GM18505 (cell line): Measurements from ENCODE around the gene NTN1.
"Not testable (repeated sequence)": the region's sequence is repeated elsewhere in the genome, so short reads cannot be mapped to it uniquely, and the experiment has no call there.

Source experiments
- ATAC-seq: cut with Tn5 transposase; IDR thresholded peaks from one replicate; pipeline ENCODE4 v1.9.1; 2021; ENCODE audit not compliant: unreplicated experiment
- POLR2A ChIP-seq: IDR thresholded peaks from 4 replicates; pipeline ENCODE4 v1.6.1; 2011; ENCODE audit warnings: borderline replicate concordance; ENCODE audit not compliant: insufficient read depth, insufficient read length; ENCODE audit errors: extremely low read depth

Gene NTN1

GRCh38 chr17:9144502-9145249 is 123.4 kb downstream of the NTN1 start:
- TF ChIP-seq POLR2A: no peak

GRCh38 chr17:9146064-9146463 is 124.8 kb downstream of the NTN1 start:
- no peak for ATAC-seq
- TF ChIP-seq POLR2A: no peak

More at GRCh38 chr17:9144502-9145249, 123.4 kb downstream of the NTN1 start:
- ATAC-seq: no peak

GRCh38 chr17:9148905-9149525 is 127.7 kb downstream of the NTN1 start:
- ATAC-seq: no peak
- TF ChIP-seq POLR2A: no peak

- TF ChIP-seq POLR2A: no peak
- no peak for ATAC-seq
Observed at GRCh38 chr17:9150446-9151090, 129.3 kb downstream of the NTN1 start.

- no peak for TF ChIP-seq POLR2A
- ATAC-seq: no peak
Observed at GRCh38 chr17:9151091-9151490, 129.8 kb downstream of the NTN1 start.

GRCh38 chr17:9151740-9152139 is 130.4 kb downstream of the NTN1 start:
- not testable (repeated sequence) for ATAC-seq

GRCh38 chr17:9158544-9159452 is 137.5 kb downstream of the NTN1 start:
- ATAC-seq: no peak
- TF ChIP-seq POLR2A: no peak

- no peak for ATAC-seq
- no peak for TF ChIP-seq POLR2A
Observed at GRCh38 chr17:9162275-9162985, 141.1 kb downstream of the NTN1 start.

GRCh38 chr17:9166788-9167187 is 145.5 kb downstream of the NTN1 start:
- no peak for ATAC-seq
- TF ChIP-seq POLR2A: no peak

GRCh38 chr17:9167379-9167778 is 146.1 kb downstream of the NTN1 start:
- no peak for TF ChIP-seq POLR2A
- ATAC-seq: no peak

- TF ChIP-seq POLR2A: no peak
- ATAC-seq: no peak
Observed at GRCh38 chr17:9169116-9169515, 147.8 kb downstream of the NTN1 start.

- no peak for TF ChIP-seq POLR2A
- no peak for ATAC-seq
Observed at GRCh38 chr17:9170336-9170735, 149.0 kb downstream of the NTN1 start.

GRCh38 chr17:9170853-9171252 is 149.5 kb downstream of the NTN1 start:
- no peak for TF ChIP-seq POLR2A
- no peak for ATAC-seq

GRCh38 chr17:9173386-9173983 is 152.2 kb downstream of the NTN1 start:
- no peak for TF ChIP-seq POLR2A
- ATAC-seq: no peak
